H1 (cell line): ENCODE data around the gene EHD2. TPM values are rescaled to one million over a fixed set of nuclear protein-coding genes. Genes with fewer than 3 reads are reported as not detected.

Experiments
- CTCF ChIA-PET: fragments of 300-600 bp; sonication (Branson Sonifier 250); formaldehyde crosslinking; loops from one replicate; lab custom pipeline; 2021; ENCODE audit not compliant: partially characterized antibody; lab: Charles Lee
- POLR2A ChIA-PET: fragments of 300-600 bp; sonication (Branson Sonifier 250); formaldehyde crosslinking; loops from one replicate; lab custom pipeline; 2021; ENCODE audit warnings: inconsistent platforms; ENCODE audit not compliant: partially characterized antibody; lab: Charles Lee
- DNase-seq, 2 experiments: peaks; one replicate each; pipeline versions ENCODE4 v3.0.0 to v3.0.0-alpha.2; 2010 to 2022; ENCODE audit warnings: low spot score in 2 of 2, low read depth in 1 of 2, mixed read lengths in 1 of 2
- FAIRE-seq: peaks from 2 replicates; lab custom pipeline; 2011; peaks lifted over from hg19 to GRCh38; lab: Jason Lieb, UNC
- H2AFZ ChIP-seq: 2 replicates; pipeline ENCODE4 v1.8.1; 2012; ENCODE audit warnings: low read length, inconsistent platforms
- H2AK5ac ChIP-seq: 2 replicates; pipeline ENCODE4 v1.6.1; 2013; ENCODE audit warnings: low read depth, low read length
- H2BK120ac ChIP-seq: replicated peaks from 2 replicates; pipeline ENCODE3; 2013; ENCODE audit warnings: low read depth, low read length, inconsistent platforms
- H2BK12ac ChIP-seq: 2 replicates; pipeline ENCODE4 v1.6.1; 2013; ENCODE audit warnings: low read depth, low read length
- H2BK15ac ChIP-seq: 2 replicates; pipeline ENCODE4 v1.6.1; 2013; ENCODE audit warnings: low read length
- H2BK20ac ChIP-seq: 2 replicates; pipeline ENCODE4 v1.6.1; 2013; ENCODE audit warnings: low read length
- H2BK5ac ChIP-seq: 2 replicates; pipeline ENCODE4 v1.6.1; 2013; ENCODE audit warnings: low read depth, low read length
- H3K14ac ChIP-seq: 2 replicates; pipeline ENCODE4 v1.6.1; 2013; ENCODE audit warnings: inconsistent platforms; ENCODE audit not compliant: insufficient read length
- H3K18ac ChIP-seq: 2 replicates; pipeline ENCODE4 v1.6.1; 2013; ENCODE audit warnings: low read length; ENCODE audit errors: extremely low read depth
- H3K23ac ChIP-seq: 2 replicates; pipeline ENCODE4 v1.6.1; 2013; ENCODE audit warnings: inconsistent platforms; ENCODE audit not compliant: insufficient read length
- H3K23me2 ChIP-seq: 2 replicates; pipeline ENCODE4 v1.6.1; 2013; ENCODE audit warnings: low read depth, low read length
- H3K27ac ChIP-seq: 2 replicates; pipeline ENCODE4 v1.6.1; 2011; ENCODE audit warnings: low read depth, low read length, inconsistent platforms
- H3K27me3 ChIP-seq, 4 experiments: replicated peaks in 1 of 4; 1 replicate in 1 of 4; 2 replicates in 3 of 4; pipeline versions ENCODE4 v1.6.1 to v1.8.1; 2011 to 2013; ENCODE audit warnings: low read length in 3 of 4, mild to moderate bottlenecking in 3 of 4, inconsistent platforms in 2 of 4, mixed read lengths in 2 of 4, moderate library complexity in 1 of 4; ENCODE audit not compliant: control insufficient read depth in 3 of 4, insufficient read depth in 3 of 4; ENCODE audit errors: extremely low read depth in 1 of 4
- H3K36me3 ChIP-seq, 4 experiments: 2 replicates each; pipeline versions ENCODE4 v1.6.1 to v1.8.1; 2011 to 2013; ENCODE audit warnings: mild to moderate bottlenecking in 4 of 4, low read length in 3 of 4, moderate library complexity in 2 of 4, control low read depth in 1 of 4, inconsistent platforms in 1 of 4; ENCODE audit not compliant: insufficient read depth in 4 of 4, control insufficient read depth in 2 of 4
- H3K4ac ChIP-seq: replicated peaks from 2 replicates; pipeline ENCODE3; 2013; ENCODE audit warnings: low read length, low read depth, mixed read lengths, inconsistent platforms; ENCODE audit not compliant: insufficient read length
- H3K4me1 ChIP-seq, 4 experiments: replicated peaks in 1 of 4; 1 replicate in 1 of 4; 2 replicates in 3 of 4; pipeline versions ENCODE4 v1.6.1 to v1.8.1; 2011 to 2013; ENCODE audit warnings: low read length in 3 of 4, inconsistent platforms in 2 of 4, mixed read lengths in 1 of 4; ENCODE audit not compliant: insufficient read depth in 4 of 4, control insufficient read depth in 3 of 4
- H3K4me2 ChIP-seq, 2 experiments: 2 replicates each; pipeline versions ENCODE4 v1.6.1 to v1.8.1; 2011 to 2013; ENCODE audit warnings: low read depth in 2 of 2, low read length in 2 of 2, control low read depth in 1 of 2, inconsistent platforms in 1 of 2, mild to moderate bottlenecking in 1 of 2; ENCODE audit not compliant: insufficient read depth in 1 of 2
- H3K4me3 ChIP-seq, 4 experiments: fragments of 200-600, 300-600 bp in 1 of 4; sonication (generic), shearing (Covaris generic), sonication (Bioruptor Twin) in 1 of 4; 2 replicates each; pipeline versions ENCODE4 v1.5.1 to v1.8.1; 2011 to 2016; ENCODE audit warnings: low read length in 4 of 4, low read depth in 3 of 4, control low read depth in 2 of 4, inconsistent platforms in 2 of 4, mild to moderate bottlenecking in 2 of 4, mixed read lengths in 1 of 4, moderate library complexity in 1 of 4; ENCODE audit not compliant: insufficient read depth in 2 of 4; ENCODE audit errors: extremely low read depth in 1 of 4
- H3K56ac ChIP-seq: replicated peaks from 2 replicates; pipeline ENCODE3; 2013; ENCODE audit warnings: low read depth, mild to moderate bottlenecking, mixed read lengths, low read length, inconsistent platforms; ENCODE audit not compliant: insufficient read length
- H3K79me1 ChIP-seq: 2 replicates; pipeline ENCODE4 v1.6.1; 2013; ENCODE audit warnings: low read depth, low read length, control low read depth
- H3K79me2 ChIP-seq, 2 experiments: 2 replicates each; pipeline versions ENCODE4 v1.6.1 to v1.8.1; 2012 to 2013; ENCODE audit warnings: low read length in 2 of 2, mild to moderate bottlenecking in 2 of 2, inconsistent platforms in 1 of 2; ENCODE audit not compliant: insufficient read depth in 2 of 2, control insufficient read depth in 1 of 2
- H3K9ac ChIP-seq, 4 experiments: replicated peaks in 1 of 4; 1 replicate in 1 of 4; 2 replicates in 3 of 4; pipeline versions ENCODE4 v1.6.1 to v1.8.1; 2011 to 2013; ENCODE audit warnings: low read depth in 3 of 4, low read length in 3 of 4, control low read depth in 2 of 4, mild to moderate bottlenecking in 2 of 4, moderate library complexity in 2 of 4, inconsistent platforms in 1 of 4; ENCODE audit errors: extremely low read depth in 1 of 4
- H3K9me3 ChIP-seq, 2 experiments: 2 replicates each; pipeline versions ENCODE4 v1.6.1 to v1.8.1; 2012 to 2013; ENCODE audit warnings: mild to moderate bottlenecking in 2 of 2, moderate library complexity in 2 of 2, control low read depth in 1 of 2, inconsistent platforms in 1 of 2, low read depth in 1 of 2, low read length in 1 of 2, mixed read lengths in 1 of 2; ENCODE audit not compliant: insufficient read depth in 2 of 2
- H4K20me1 ChIP-seq, 2 experiments: replicated peaks in 1 of 2; 2 replicates each; pipeline versions ENCODE3 to v1.8.1; 2011 to 2013; ENCODE audit warnings: inconsistent platforms in 2 of 2, low read length in 2 of 2, mild to moderate bottlenecking in 1 of 2; ENCODE audit not compliant: insufficient read depth in 2 of 2, control insufficient read depth in 1 of 2
- H4K5ac ChIP-seq: 2 replicates; pipeline ENCODE4 v1.6.1; 2013; ENCODE audit warnings: low read length, low read depth, mixed read lengths, inconsistent platforms; ENCODE audit not compliant: insufficient read length
- H4K8ac ChIP-seq: 2 replicates; pipeline ENCODE4 v1.8.0; 2013; ENCODE audit warnings: mild to moderate bottlenecking, moderate library complexity, low read length, inconsistent platforms; ENCODE audit not compliant: insufficient read depth; ENCODE audit errors: extremely low read depth
- H4K91ac ChIP-seq: replicated peaks from 2 replicates; pipeline ENCODE3; 2013; ENCODE audit warnings: low read length, mixed read lengths, inconsistent platforms; ENCODE audit not compliant: insufficient read length
- CHD1 ChIP-seq: IDR thresholded peaks from 2 replicates; pipeline ENCODE4 v1.6.1; 2012; ENCODE audit warnings: low read depth, low read length, improper control_type of control experiment
- CHD2 ChIP-seq: IDR thresholded peaks from 2 replicates; pipeline ENCODE4 v1.6.1; 2012; ENCODE audit warnings: low read length, improper control_type of control experiment
- CREB1 ChIP-seq: IDR thresholded peaks from 2 replicates; pipeline ENCODE4 v1.6.1; 2012; ENCODE audit warnings: inconsistent platforms
- GTF2F1 ChIP-seq: IDR thresholded peaks from 2 replicates; pipeline ENCODE4 v1.6.1; 2012; ENCODE audit warnings: low read depth, low read length, improper control_type of control experiment, borderline replicate concordance
- NANOG ChIP-seq: IDR thresholded peaks from 2 replicates; pipeline ENCODE4 v1.6.1; 2011; ENCODE audit warnings: low read length, low read depth, mild to moderate bottlenecking, inconsistent platforms; ENCODE audit not compliant: insufficient read depth, poor library complexity, severe bottlenecking
- TAF7 ChIP-seq: optimal IDR thresholded peaks from 2 replicates; pipeline ENCODE3; 2011; ENCODE audit warnings: low read depth, mild to moderate bottlenecking, inconsistent platforms, low read length, moderate library complexity, borderline replicate concordance
- WGBS, 2 experiments: shearing (Covaris generic) in 1 of 2; methylation state at CpG; one replicate each; pipeline versions ENCODE4 v1.1.6 to v1.1.7; 2013 to 2015; ENCODE audit warnings: low lambda C conversion rate in 2 of 2, mixed read lengths in 2 of 2, inconsistent platforms in 1 of 2, low coverage in 1 of 2, missing lambda C conversion rate in 1 of 2; ENCODE audit not compliant: insufficient replicate concordance in 2 of 2, insufficient coverage in 1 of 2, insufficient read length in 1 of 2; ENCODE audit errors: extremely low coverage in 1 of 2, missing lambda C conversion rate in 1 of 2; 5-methylcytosine and 5-hydroxymethylcytosine counted together
- polyA plus RNA-seq, 7 experiments: library from polyadenylated mRNA; depleted of rRNA in 3 of 7; stranded (reverse) in 5 of 7; unstranded in 2 of 7; fragments of >200 nt in 5 of 7; fragments of 200-250 nt in 2 of 7; gene quantifications; 1 replicate in 5 of 7; 2 replicates in 1 of 7; 4 replicates in 1 of 7; pipeline versions ENCODE4 v1.2.1 to v1.2.3, GENCODE V29; 2011 to 2013; ENCODE audit warnings: missing spikeins in 2 of 7, mixed read lengths in 2 of 7
- total RNA-seq: library from RNA; stranded (reverse); fragmentation: NEBNext Ultra II Directional; extraction: Animal tissue kit (Norgen Biotek cat#: 25700); gene quantifications from 2 replicates; pipeline ENCODE4 v1.2.1, GENCODE V29; 2021

Gene EHD2
- total and polyA plus RNA-seq, 2 of the 8 experiments (the other 6 are each of a cell fraction or from before 2014, with no cell fraction given) = 4.5 to 14.3 TPM

GRCh38 chr19:47703301-47703700 is 9.9 kb upstream of the EHD2 start:
- Histone ChIP-seq H3K4ac (no peak overlapping the region), H2BK120ac (no peak overlapping the region), H3K23me2 (no peaks in the 10 kb centered on the region), H3K23ac (no peak overlapping the region), H3K9me3 (no peaks in the 10 kb centered on the region), H2BK5ac (no peak overlapping the region), H3K14ac (no peak overlapping the region), H3K27me3 (no peaks in the 10 kb centered on the region), H2BK15ac (no peak overlapping the region), H2BK12ac (no peak overlapping the region), H3K27ac (no peak overlapping the region), H3K36me3 (peaks cover 2 to 23% (median 6%) of the 10 kb centered on the region in 4 experiments; a peak in 6 of 8 replicates), H3K4me2 (no peak overlapping the region), H2AFZ (no peak overlapping the region), H2BK20ac (no peak overlapping the region), H2AK5ac (no peak overlapping the region), H4K20me1 (peaks cover 2 to 3% of the 10 kb centered on the region in 2 experiments), H4K5ac (no peak overlapping the region), H4K91ac (no peak overlapping the region), H3K9ac (no peak overlapping the region), H3K79me1 (no peaks in the 10 kb centered on the region), H3K18ac (no peak overlapping the region), H3K79me2 (no peaks in the 10 kb centered on the region), H3K56ac (no peak overlapping the region), H3K4me3 (no peak overlapping the region), H3K4me1 (peaks cover 0 to 2% (median 0%) of the 10 kb centered on the region in 4 experiments; a peak in 1 of 7 replicates), H4K8ac (no peak overlapping the region)
- ChIA-PET CTCF (interaction anchor here (0.9 to 24.9 kb wide), 7 partner anchors 9 to 419 kb away, joined by 3 to 436 read pairs (median 3); partner anchors contain the start of gene EHD2), POLR2A (interaction anchor here (1.1 to 1.9 kb wide), 2 partner anchors 42 to 212 kb away, joined by 3 to 5 read pairs; partner anchors contain the start of gene NOP53)
- 85% methylated on average over 5 of the region's 5 CpGs; no CpG with 5 or more reads in 1 of the 2 experiments for WGBS, 2 experiments
- no peak for TF ChIP-seq CREB1
- TF ChIP-seq CHD1 = no peak
- TF ChIP-seq CHD2 = no peak
- TF ChIP-seq GTF2F1 = no peak
- TF ChIP-seq TAF7 = no peak
- TF ChIP-seq NANOG = no peak
- no peak for FAIRE-seq
- DNase-seq = no peak
